GM12801 (cell line): Measurements from ENCODE around the gene IFNGR1.

Experiments used
- CTCF ChIP-seq: IDR thresholded peaks from one replicate; pipeline ENCODE4 v1.5.1; 2011; ENCODE audit warnings: control low read depth; ENCODE audit not compliant: insufficient read length; ENCODE audit errors: extremely low read depth

The IFNGR1 gene

GRCh38 chr6:137216106-137216505 lies 3.1 kb downstream of the IFNGR1 start:
- no peak for TF ChIP-seq CTCF

GRCh38 chr6:137214931-137215330 lies 4.3 kb downstream of the IFNGR1 start:
- no peak for TF ChIP-seq CTCF

GRCh38 chr6:137213813-137214212 lies 5.4 kb downstream of the IFNGR1 start:
- TF ChIP-seq CTCF: no peak

GRCh38 chr6:137213331-137213740 lies 5.8 kb downstream of the IFNGR1 start:
- no peak for TF ChIP-seq CTCF

- TF ChIP-seq CTCF: no peak
These were observed 7.3 kb downstream of the IFNGR1 start for GRCh38 chr6:137211910-137212309.

GRCh38 chr6:137210903-137211302 lies 8.3 kb downstream of the IFNGR1 start:
- no peak for TF ChIP-seq CTCF

- TF ChIP-seq CTCF: no peak
These were observed 10.9 kb downstream of the IFNGR1 start for GRCh38 chr6:137208279-137208678.

- TF ChIP-seq CTCF: no peak
These were observed 12.6 kb downstream of the IFNGR1 start for GRCh38 chr6:137206577-137206976.
